K562 (cell line): ENCODE results near the gene A1BG. TPM values are rescaled to one million over a fixed set of nuclear protein-coding genes. Genes with fewer than 3 reads are reported as not detected.

Experiments used
- AFF4 ChIP-seq: sonication (generic); formaldehyde crosslinking; IDR thresholded peaks from 2 replicates; pipeline ENCODE4 v1.8.0; 2023; ENCODE audit warnings: mild to moderate bottlenecking, missing genetic modification reagents
- ARID3B ChIP-seq: fragments of 250-450 bp; sonication (Bioruptor Pico); IDR thresholded peaks from 2 replicates; pipeline ENCODE4 v1.4.0; 2020; ENCODE audit warnings: borderline replicate concordance
- ATF4 ChIP-seq: fragments of 450-650 bp; formaldehyde crosslinking; IDR thresholded peaks from 2 replicates; pipeline ENCODE4 v1.4.0; 2022; ENCODE audit warnings: mild to moderate bottlenecking, moderate library complexity
- CC2D1A ChIP-seq: fragments of 450-650 bp; IDR thresholded peaks from 2 replicates; pipeline ENCODE4 v1.6.1; 2017; ENCODE audit warnings: mild to moderate bottlenecking
- HDAC3 ChIP-seq: fragments of 450-650 bp; IDR thresholded peaks from 2 replicates; pipeline ENCODE4 v1.6.1; 2018; ENCODE audit warnings: borderline replicate concordance, mild to moderate bottlenecking, moderate library complexity; ENCODE audit not compliant: partially characterized antibody
- KDM2B ChIP-seq: fragments of 250-450 bp; sonication (Bioruptor Pico); IDR thresholded peaks from 2 replicates; pipeline ENCODE4 v1.8.0; 2021; ENCODE audit warnings: mild to moderate bottlenecking, moderate library complexity
- NBN ChIP-seq: fragments of 450-650 bp; IDR thresholded peaks from 2 replicates; pipeline ENCODE4 v1.6.1; 2016; ENCODE audit warnings: low read depth, mild to moderate bottlenecking
- SMARCB1 ChIP-seq: IDR thresholded peaks from 2 replicates; pipeline ENCODE4 v1.6.1; 2011; ENCODE audit warnings: improper control_type of control experiment, low read depth; ENCODE audit not compliant: insufficient read length
- SMC3 ChIP-seq: conservative IDR thresholded peaks from 2 replicates; pipeline ENCODE4 v1.6.1; 2011; ENCODE audit warnings: low read depth, low read length, improper control_type of control experiment; ENCODE audit not compliant: insufficient read depth
- SNIP1 ChIP-seq: fragments of 450-650 bp; IDR thresholded peaks from 2 replicates; pipeline ENCODE4 v1.7.1; 2017; ENCODE audit warnings: low read depth, mild to moderate bottlenecking
- SP2 ChIP-seq: IDR thresholded peaks from 2 replicates; pipeline ENCODE4 v1.6.1; 2011; ENCODE audit warnings: mild to moderate bottlenecking, low read depth, low read length, moderate library complexity; ENCODE audit not compliant: poor library complexity, severe bottlenecking; ENCODE audit errors: extremely low read depth
- TCF7 ChIP-seq: sonication (generic); IDR thresholded peaks from 2 replicates; pipeline ENCODE4 v1.6.1; 2016; ENCODE audit warnings: antibody characterized with exemption, borderline replicate concordance
- TFAP4 ChIP-seq: sonication (generic); formaldehyde crosslinking; IDR thresholded peaks from 2 replicates; pipeline ENCODE4 v1.8.0; 2022; ENCODE audit warnings: missing genetic modification reagents, mild to moderate bottlenecking, moderate library complexity, borderline replicate concordance
- ZNF695 ChIP-seq: fragments of 450-650 bp; formaldehyde crosslinking; IDR thresholded peaks from 2 replicates; pipeline ENCODE4 v1.4.0; 2020; ENCODE audit warnings: mild to moderate bottlenecking, moderate library complexity
- ZSCAN32 ChIP-seq: fragments of 450-650 bp; formaldehyde crosslinking; IDR thresholded peaks from 2 replicates; pipeline ENCODE4 v1.4.0; 2020; ENCODE audit warnings: mild to moderate bottlenecking, moderate library complexity
- ZZZ3 ChIP-seq: fragments of 450-650 bp; IDR thresholded peaks from 2 replicates; pipeline ENCODE4 v1.6.1; 2016; ENCODE audit warnings: antibody characterized with exemption, mild to moderate bottlenecking, moderate library complexity
- polyA plus RNA-seq, 8 experiments: library from polyadenylated mRNA; depleted of rRNA in 4 of 8; stranded (reverse) in 5 of 8; unstranded in 3 of 8; fragments of >200 nt; fragmentation: Nextera tagmentation in 2 of 8; fragmentation: Illumina TruSeq in 1 of 8; extraction: Ambion mirVana in 2 of 8; extraction: Trizol in 1 of 8; gene quantifications; 2 replicates each; pipeline versions ENCODE4 v1.2.1 to v1.2.3, GENCODE V29; 2011 to 2014; ENCODE audit warnings: inconsistent platforms in 1 of 8, missing spikeins in 1 of 8
- total RNA-seq, 7 experiments: library from RNA; depleted of rRNA in 6 of 7; stranded (reverse); fragments of >200 nt in 6 of 7; fragmentation: Illumina TruSeq in 2 of 7; extraction: Trizol in 2 of 7; gene quantifications; 2 replicates each; pipeline versions ENCODE4 v1.2.1 to v1.2.3, GENCODE V29; 2011 to 2021; ENCODE audit warnings: low replicate concordance in 1 of 7
- TF ChIP-seq, protein P1 (sequence below), 2 experiments: fragments of 450-650 bp; conservative IDR thresholded peaks; 2 replicates each; pipeline ENCODE4 v1.6.1; 2017; ENCODE audit warnings: mild to moderate bottlenecking in 2 of 2, moderate library complexity in 2 of 2

Gene A1BG
- total and polyA plus RNA-seq, 9 of the 15 experiments (the other 6 are each of a cell fraction or from before 2014, with no cell fraction given): 0.10 to 19.8 (median 2.6) TPM

DNA sequence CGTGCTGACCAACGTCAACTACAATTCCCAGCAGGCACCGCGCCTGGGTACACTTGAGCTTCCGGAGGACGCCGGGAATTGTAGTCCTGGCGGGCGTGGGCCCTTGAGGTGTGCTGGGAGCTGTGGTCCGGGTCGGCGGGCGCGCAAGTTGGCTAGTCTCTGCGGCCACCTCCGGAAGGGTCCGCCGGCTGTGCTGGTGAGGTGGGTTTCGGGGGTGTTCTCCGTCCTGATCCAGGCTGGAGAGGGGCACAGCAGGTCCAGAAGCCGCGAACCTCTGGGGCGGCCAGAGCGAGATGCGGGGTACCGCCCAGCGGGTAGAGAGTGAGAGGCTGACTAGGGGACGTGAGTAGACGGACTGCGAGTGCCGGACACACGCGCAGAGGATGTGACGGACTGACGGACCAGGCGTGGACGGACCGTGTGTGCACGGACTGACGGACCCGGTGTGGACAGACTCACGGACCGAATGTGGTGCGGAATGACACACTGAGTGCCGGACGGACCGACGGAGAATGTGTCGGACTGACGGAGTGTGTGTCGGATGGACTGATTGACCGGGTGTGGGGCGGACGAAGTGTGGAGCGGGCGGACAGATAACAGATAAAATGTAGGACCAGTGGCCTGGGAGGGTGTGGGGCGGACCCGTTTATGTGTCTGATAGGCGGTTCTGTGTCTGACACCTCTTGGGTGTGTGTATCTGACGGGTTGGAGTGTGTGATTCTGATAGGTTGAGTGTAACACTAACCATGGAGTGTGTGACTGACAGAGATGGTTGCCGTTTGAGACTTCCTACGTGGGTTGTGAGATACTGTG, 26.2 kb downstream of the A1BG start, which contains the start of gene ZSCAN22 (continued):
- peak; percentile 58; the same call in 1 of the 2 replicates for TF ChIP-seq AFF4 (CRISPR knock-in tag)
- 0 out of 2 replicates have a peak, but pooled peaks have one; percentile 40 for TF ChIP-seq ZSCAN32 (CRISPR knock-in tag)
- TF ChIP-seq TCF7: 0 out of 2 replicates have a peak, but pooled peaks have one; percentile 28
- TF ChIP-seq, protein P1, sequence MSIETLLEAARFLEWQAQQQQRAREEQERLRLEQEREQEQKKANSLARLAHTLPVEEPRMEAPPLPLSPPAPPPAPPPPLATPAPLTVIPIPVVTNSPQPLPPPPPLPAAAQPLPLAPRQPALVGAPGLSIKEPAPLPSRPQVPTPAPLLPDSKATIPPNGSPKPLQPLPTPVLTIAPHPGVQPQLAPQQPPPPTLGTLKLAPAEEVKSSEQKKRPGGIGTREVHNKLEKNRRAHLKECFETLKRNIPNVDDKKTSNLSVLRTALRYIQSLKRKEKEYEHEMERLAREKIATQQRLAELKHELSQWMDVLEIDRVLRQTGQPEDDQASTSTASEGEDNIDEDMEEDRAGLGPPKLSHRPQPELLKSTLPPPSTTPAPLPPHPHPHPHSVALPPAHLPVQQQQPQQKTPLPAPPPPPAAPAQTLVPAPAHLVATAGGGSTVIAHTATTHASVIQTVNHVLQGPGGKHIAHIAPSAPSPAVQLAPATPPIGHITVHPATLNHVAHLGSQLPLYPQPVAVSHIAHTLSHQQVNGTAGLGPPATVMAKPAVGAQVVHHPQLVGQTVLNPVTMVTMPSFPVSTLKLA (conservative IDR thresholded peaks at IDR 0.05): peak; percentile 90 to 96
- TF ChIP-seq TFAP4 (CRISPR knock-in tag): peak; percentile 90
- no peak for TF ChIP-seq SNIP1
- no peak for TF ChIP-seq ATF4 (CRISPR knock-in tag)
- no peak for TF ChIP-seq KDM2B (CRISPR knock-in tag)
- TF ChIP-seq NBN: peak; percentile 85; the same call in 1 of the 2 replicates
- TF ChIP-seq SMARCB1: no peak
- no peak; the same call in 1 of the 2 replicates for TF ChIP-seq CC2D1A
- TF ChIP-seq ZZZ3: no peak
- no peak for TF ChIP-seq SP2
- no peak for TF ChIP-seq ZNF695
- TF ChIP-seq ARID3B: no peak
- TF ChIP-seq HDAC3: no peak
- peak; percentile 20; the same call in 1 of the 2 replicates for TF ChIP-seq SMC3
